Measurements from ENCODE around the gene HTR3B. TPM values are rescaled to one million over a fixed set of nuclear protein-coding genes. Genes with fewer than 3 reads are reported as not detected.

The HTR3B gene
- total and polyA plus RNA-seq, 7 donors: 0.07 TPM; not detected in 6

DNA sequence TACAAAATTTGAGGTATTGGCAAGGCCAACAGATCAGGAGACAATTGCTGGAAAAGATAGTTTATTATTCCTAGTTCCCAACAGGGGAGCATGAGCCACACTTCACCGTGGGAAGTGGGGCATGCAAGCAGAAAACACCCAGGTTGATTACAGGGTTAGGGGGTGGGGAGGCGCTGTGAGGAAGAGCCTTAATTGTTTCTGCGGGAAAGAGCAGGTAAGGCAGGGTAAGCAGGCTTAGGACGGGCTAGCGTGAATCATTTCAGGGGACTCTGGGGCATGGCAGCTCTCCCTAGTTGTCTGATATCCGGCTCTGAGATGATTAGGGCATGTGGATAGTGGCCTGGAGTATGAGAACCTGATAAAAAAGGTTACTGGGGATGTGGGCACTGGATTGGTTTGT lies 49.6 kb downstream of the HTR3B start:
- DNase-seq: no peak
- Histone ChIP-seq H3K27ac (no peak overlapping the region), H3K27me3 (peaks cover 0 to 22% (median 5%) of the 10 kb centered on the region in 3 donors), H3K4me1 (no peaks in the 10 kb centered on the region), H3K4me3 (no peak overlapping the region), H3K36me3 (no peaks in the 10 kb centered on the region), H3K9me3 (no peaks in the 10 kb centered on the region)
- intact Hi-C loops (cut with DNase I): no loop called here
- no peak for TF ChIP-seq POLR2AphosphoS5 (IDR thresholded peaks at IDR 0.05)
- no peak for TF ChIP-seq CTCF (IDR thresholded peaks at IDR 0.05)
- 60 to 63% methylated on average over 6 of the region's 6 CpGs for WGBS, 2 donors

GRCh38 chr11:113956986-113957385 lies 52.4 kb downstream of the HTR3B start:
- Histone ChIP-seq H3K4me1 (no peaks in the 10 kb centered on the region), H3K9me3 (no peaks in the 10 kb centered on the region), H3K4me3 (no peak overlapping the region), H3K27me3 (peaks cover 0 to 9% (median 5%) of the 10 kb centered on the region in 3 donors), H3K27ac (no peak overlapping the region), H3K36me3 (no peaks in the 10 kb centered on the region)
- TF ChIP-seq CTCF (IDR thresholded peaks at IDR 0.05): no peak
- TF ChIP-seq POLR2AphosphoS5 (IDR thresholded peaks at IDR 0.05): no peak
- TF ChIP-seq EP300 (IDR thresholded peaks at IDR 0.05): no peak
- TF ChIP-seq POLR2A (IDR thresholded peaks at IDR 0.05): no peak
- no peak for DNase-seq
- intact Hi-C loops (cut with DNase I): no loop called here
- WGBS, 2 donors: 63 to 69% methylated on average over 9 of the region's 9 CpGs

GRCh38 chr11:113960702-113961330 lies 56.2 kb downstream of the HTR3B start:
- TF ChIP-seq POLR2AphosphoS5 (IDR thresholded peaks at IDR 0.05): no peak
- no peak for TF ChIP-seq EP300 (IDR thresholded peaks at IDR 0.05)
- TF ChIP-seq CTCF (IDR thresholded peaks at IDR 0.05): no peak
- TF ChIP-seq POLR2A (IDR thresholded peaks at IDR 0.05): no peak
- no peak for DNase-seq
- no peaks in the 10 kb centered on the region for H3K4me1 ChIP-seq
- intact Hi-C loops (cut with DNase I): no loop called here
- WGBS, 2 donors: 40 to 52% methylated on average over 9 of the region's 9 CpGs
- H3K27ac ChIP-seq: no peak overlapping the region
- H3K27me3 ChIP-seq: no peaks in the 10 kb centered on the region
- no peaks in the 10 kb centered on the region for H3K36me3 ChIP-seq
- H3K9me3 ChIP-seq: no peaks in the 10 kb centered on the region
- no peak overlapping the region for H3K4me3 ChIP-seq

DNA sequence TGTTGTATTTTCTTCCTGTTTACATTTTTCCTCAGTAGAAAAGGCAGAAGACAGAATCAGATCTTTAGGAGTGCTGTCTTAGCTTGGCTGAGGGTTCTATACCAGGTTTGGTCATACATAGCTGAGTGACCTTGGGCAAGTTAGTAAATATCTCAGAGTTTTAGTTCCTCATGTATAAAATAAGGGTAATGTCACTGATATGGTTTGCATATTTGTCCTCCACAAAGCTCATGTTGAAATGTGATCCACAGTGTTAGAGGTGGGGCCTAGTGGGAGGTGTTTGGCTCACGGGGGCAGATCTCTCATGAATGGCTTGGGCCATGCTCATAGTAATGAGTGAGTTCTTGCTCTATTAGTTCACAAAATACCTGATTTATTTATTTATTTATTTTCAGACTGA lies 62.8 kb downstream of the HTR3B start:
- intact Hi-C loops (cut with DNase I): no loop called here
- Histone ChIP-seq H3K4me1 (peaks cover 0 to 13% (median 4%) of the 10 kb centered on the region in 4 donors), H3K27me3 (peaks cover 0 to 4% (median 0%) of the 10 kb centered on the region in 3 donors), H3K36me3 (no peaks in the 10 kb centered on the region), H3K9me3 (no peaks in the 10 kb centered on the region), H3K4me3 (no peak overlapping the region), H3K27ac (no peak overlapping the region)
- no peak for DNase-seq
- TF ChIP-seq CTCF (IDR thresholded peaks at IDR 0.05): no peak
- TF ChIP-seq EP300 (IDR thresholded peaks at IDR 0.05): no peak
- TF ChIP-seq POLR2AphosphoS5 (IDR thresholded peaks at IDR 0.05): no peak
- TF ChIP-seq POLR2A (IDR thresholded peaks at IDR 0.05): no peak
- 55 to 58% methylated on average over 1 of the region's 1 CpG for WGBS, 2 donors
